Activated CD4-positive, alpha-beta memory T cell treated with anti-CD3 and anti-CD28 coated beads for 36 hours (primary cell): ENCODE measurements around the gene DEDD2. TPM values are rescaled to one million over a fixed set of nuclear protein-coding genes. Genes with fewer than 3 reads are reported as not detected.
A peak's percentile ranks its signal among the peaks of the same experiment; 100 is the strongest.

Experiments used
- CTCF ChIA-PET: fragments of 350-600 bp; sonication (Branson Sonifier 250); formaldehyde crosslinking; loops from one replicate; lab custom pipeline; 2021; ENCODE audit warnings: antibody characterized with exemption, inconsistent platforms; lab: Charles Lee
- POLR2A ChIA-PET: fragments of 350-600 bp; sonication (Branson Sonifier 250); formaldehyde crosslinking; loops from one replicate; lab custom pipeline; 2021; ENCODE audit warnings: antibody characterized with exemption; lab: Charles Lee
- DNase-seq: peaks from one replicate; pipeline ENCODE4 v3.0.0-alpha.2; 2020
- H3K27ac Mint-ChIP-seq: one replicate; pipeline ENCODE4 v1.8.0; 2021; ENCODE audit warnings: mixed read lengths
- H3K27me3 Mint-ChIP-seq: one replicate; pipeline ENCODE4 v1.8.0; 2021; ENCODE audit warnings: mixed read lengths
- H3K36me3 Mint-ChIP-seq: one replicate; pipeline ENCODE4 v1.8.0; 2021; ENCODE audit warnings: mixed read lengths
- H3K4me1 Mint-ChIP-seq: one replicate; pipeline ENCODE4 v1.8.0; 2021; ENCODE audit warnings: low read depth, mixed read lengths
- H3K4me3 Mint-ChIP-seq: one replicate; pipeline ENCODE4 v1.8.0; 2021; ENCODE audit warnings: mild to moderate bottlenecking, mixed read lengths
- H3K9me3 Mint-ChIP-seq: one replicate; pipeline ENCODE4 v1.8.0; 2021; ENCODE audit warnings: mixed read lengths
- intact Hi-C: fragments of 100-400 bp; cut with micrococcal nuclease; formaldehyde crosslinking; loops from one replicate; pipeline ENCODE4 v1.15.1; 2023
- total RNA-seq, 2 experiments: library from RNA; stranded (reverse); gene quantifications; one replicate each; pipeline ENCODE4 v1.2.3, GENCODE V29; 2021

DEDD2 gene
- total RNA-seq, 2 experiments from 2014 or later = 31.3 to 33.4 TPM

- no peak for DNase-seq
- ChIA-PET CTCF (interaction anchor here (0.7 to 2.8 kb wide), 2 partner anchors 46 to 102 kb away, joined by 3 to 9 read pairs; partner anchors contain the start of gene POU2F2), POLR2A (interaction anchor here (1.2 to 1.5 kb wide), 2 partner anchors 9 to 10 kb away, joined by 4 read pairs; no protein-coding TSS in a partner anchor)
- Mint-ChIP-seq H3K4me1 (peaks cover 15% of the 10 kb centered on the region), H3K9me3 (no peaks in the 10 kb centered on the region), H3K27me3 (no peaks in the 10 kb centered on the region), H3K27ac (no peak overlapping the region), H3K36me3 (peaks cover 46% of the 10 kb centered on the region), H3K4me3 (no peak overlapping the region)
- intact Hi-C loops = no loop called here
Observed at GRCh38 chr19:42234364-42234763, 16.9 kb upstream of the DEDD2 start.

- ChIA-PET POLR2A (interaction anchor here (0.8 to 1.5 kb wide), 3 partner anchors 8 to 10 kb away, joined by 3 to 4 read pairs (median 4); no protein-coding TSS in a partner anchor), CTCF (interaction anchor here (0.7 to 2.8 kb wide), 2 partner anchors 46 to 101 kb away, joined by 3 to 9 read pairs; partner anchors contain the start of gene POU2F2)
- intact Hi-C loops = no loop called here
- H3K27me3 Mint-ChIP-seq = no peaks in the 10 kb centered on the region
- no peak overlapping the region for H3K4me3 Mint-ChIP-seq
- peaks cover 12% of the 10 kb centered on the region for H3K4me1 Mint-ChIP-seq
- no peak overlapping the region for H3K27ac Mint-ChIP-seq
- DNase-seq = no peak
- peaks cover 42% of the 10 kb centered on the region for H3K36me3 Mint-ChIP-seq
- H3K9me3 Mint-ChIP-seq = no peaks in the 10 kb centered on the region
Observed at GRCh38 chr19:42233678-42234292, 16.3 kb upstream of the DEDD2 start.

GRCh38 chr19:42233106-42233505, 15.6 kb upstream of the DEDD2 start:
- H3K27ac Mint-ChIP-seq = peak overlapping the region; percentile 49
- no peaks in the 10 kb centered on the region for H3K27me3 Mint-ChIP-seq
- POLR2A ChIA-PET = interaction anchor here (0.8 kb wide), 1 partner anchor 8 kb away, joined by 3 read pairs; no protein-coding TSS in a partner anchor
- H3K36me3 Mint-ChIP-seq = peaks cover 43% of the 10 kb centered on the region
- no peak overlapping the region for H3K4me3 Mint-ChIP-seq
- peaks cover 14% of the 10 kb centered on the region for H3K4me1 Mint-ChIP-seq
- no peak for DNase-seq
- CTCF ChIA-PET = interaction anchor here (0.8 to 2.8 kb wide), 2 partner anchors 47 to 94 kb away, joined by 3 to 9 read pairs; no protein-coding TSS in a partner anchor
- no peaks in the 10 kb centered on the region for H3K9me3 Mint-ChIP-seq
- intact Hi-C loops = no loop called here

GRCh38 chr19:42232435-42232834, 15.0 kb upstream of the DEDD2 start:
- no peak for DNase-seq
- H3K36me3 Mint-ChIP-seq = peaks cover 46% of the 10 kb centered on the region
- intact Hi-C loops = no loop called here
- POLR2A ChIA-PET = no interaction called here
- H3K4me3 Mint-ChIP-seq = no peak overlapping the region
- CTCF ChIA-PET = interaction anchor here (0.8 kb wide), 1 partner anchor 93 kb away, joined by 3 read pairs; no protein-coding TSS in a partner anchor
- peaks cover 15% of the 10 kb centered on the region for H3K4me1 Mint-ChIP-seq
- no peaks in the 10 kb centered on the region for H3K27me3 Mint-ChIP-seq
- H3K27ac Mint-ChIP-seq = peak overlapping the region; percentile 49
- no peaks in the 10 kb centered on the region for H3K9me3 Mint-ChIP-seq

- H3K4me3 Mint-ChIP-seq = no peak overlapping the region
Observed at GRCh38 chr19:42230571-42230970, 13.1 kb upstream of the DEDD2 start.

GRCh38 chr19:42229855-42230351, 12.4 kb upstream of the DEDD2 start:
- intact Hi-C loops = no loop called here
- no peak for DNase-seq
- Mint-ChIP-seq H3K4me3 (no peak overlapping the region), H3K27me3 (no peaks in the 10 kb centered on the region), H3K4me1 (peaks cover 17% of the 10 kb centered on the region), H3K36me3 (peaks cover 47% of the 10 kb centered on the region), H3K9me3 (no peaks in the 10 kb centered on the region), H3K27ac (peak overlapping the region; percentile 69)
- ChIA-PET POLR2A (interaction anchor here (1.2 kb wide), 1 partner anchor 17 kb away, joined by 3 read pairs; no protein-coding TSS in a partner anchor), CTCF (interaction anchor here (1.0 to 1.4 kb wide), 3 partner anchors 13 to 121 kb away, joined by 3 to 5 read pairs (median 3); no protein-coding TSS in a partner anchor)

More at GRCh38 chr19:42230571-42230970, 13.1 kb upstream of the DEDD2 start:
- no peaks in the 10 kb centered on the region for H3K27me3 Mint-ChIP-seq
- H3K27ac Mint-ChIP-seq = no peak overlapping the region
- no peaks in the 10 kb centered on the region for H3K9me3 Mint-ChIP-seq
- peaks cover 19% of the 10 kb centered on the region for H3K4me1 Mint-ChIP-seq
- ChIA-PET POLR2A (interaction anchor here (1.2 kb wide), 1 partner anchor 17 kb away, joined by 3 read pairs; no protein-coding TSS in a partner anchor), CTCF (interaction anchor here (1.1 kb wide), 1 partner anchor 122 kb away, joined by 3 read pairs; no protein-coding TSS in a partner anchor)
- peaks cover 48% of the 10 kb centered on the region for H3K36me3 Mint-ChIP-seq
- intact Hi-C loops = no loop called here
- no peak for DNase-seq

GRCh38 chr19:42229301-42229854, 11.9 kb upstream of the DEDD2 start:
- ChIA-PET CTCF (interaction anchor here (1.0 to 1.4 kb wide), 2 partner anchors 14 to 50 kb away, joined by 3 to 5 read pairs; no protein-coding TSS in a partner anchor), POLR2A (interaction anchor here (1.2 kb wide), 1 partner anchor 18 kb away, joined by 3 read pairs; no protein-coding TSS in a partner anchor)
- H3K9me3 Mint-ChIP-seq = no peaks in the 10 kb centered on the region
- H3K4me3 Mint-ChIP-seq = no peak overlapping the region
- peaks cover 17% of the 10 kb centered on the region for H3K4me1 Mint-ChIP-seq
- peaks cover 46% of the 10 kb centered on the region for H3K36me3 Mint-ChIP-seq
- no peak for DNase-seq
- H3K27me3 Mint-ChIP-seq = no peaks in the 10 kb centered on the region
- intact Hi-C loops = no loop called here
- H3K27ac Mint-ChIP-seq = peak overlapping the region; percentile 69

GRCh38 chr19:42228641-42229040, 11.2 kb upstream of the DEDD2 start:
- CTCF ChIA-PET = no interaction called here
- POLR2A ChIA-PET = no interaction called here
- H3K4me3 Mint-ChIP-seq = no peak overlapping the region
- H3K27ac Mint-ChIP-seq = peak overlapping the region; percentile 38
- no peaks in the 10 kb centered on the region for H3K9me3 Mint-ChIP-seq
- intact Hi-C loops = no loop called here
- no peak for DNase-seq
- H3K27me3 Mint-ChIP-seq = no peaks in the 10 kb centered on the region
- H3K36me3 Mint-ChIP-seq = peaks cover 49% of the 10 kb centered on the region
- H3K4me1 Mint-ChIP-seq = peaks cover 17% of the 10 kb centered on the region

GRCh38 chr19:42226886-42227285, 9.4 kb upstream of the DEDD2 start:
- Mint-ChIP-seq H3K9me3 (no peaks in the 10 kb centered on the region), H3K4me3 (no peak overlapping the region), H3K27me3 (no peaks in the 10 kb centered on the region), H3K27ac (no peak overlapping the region), H3K4me1 (peaks cover 26% of the 10 kb centered on the region), H3K36me3 (peaks cover 47% of the 10 kb centered on the region)
- ChIA-PET POLR2A (interaction anchor here (1.3 kb wide), 1 partner anchor 12 kb away, joined by 3 read pairs; no protein-coding TSS in a partner anchor), CTCF (interaction anchor here (1.0 kb wide), 1 partner anchor 42 kb away, joined by 3 read pairs; no protein-coding TSS in a partner anchor)
- intact Hi-C loops = no loop called here
- DNase-seq = no peak

- Mint-ChIP-seq H3K27me3 (no peaks in the 10 kb centered on the region), H3K36me3 (peaks cover 43% of the 10 kb centered on the region), H3K4me1 (peaks cover 29% of the 10 kb centered on the region), H3K4me3 (no peak overlapping the region), H3K27ac (no peak overlapping the region), H3K9me3 (no peaks in the 10 kb centered on the region)
- POLR2A ChIA-PET = interaction anchor here (1.3 kb wide), 1 partner anchor 13 kb away, joined by 3 read pairs; no protein-coding TSS in a partner anchor
- CTCF ChIA-PET = interaction anchor here (1.8 kb wide), 1 partner anchor 16 kb away, joined by 4 read pairs; the partner anchor contains the start of gene GSK3A
- DNase-seq = no peak
- intact Hi-C loops = no loop called here
Observed at GRCh38 chr19:42225718-42226292, 8.3 kb upstream of the DEDD2 start.

GRCh38 chr19:42224940-42225717, 7.7 kb upstream of the DEDD2 start:
- no peak overlapping the region for H3K27ac Mint-ChIP-seq
- POLR2A ChIA-PET = interaction anchor here (1.2 kb wide), 1 partner anchor 9 kb away, joined by 4 read pairs; no protein-coding TSS in a partner anchor

More at GRCh38 chr19:42224940-42225717, 7.7 kb upstream of the DEDD2 start:
- Mint-ChIP-seq H3K4me1 (peaks cover 31% of the 10 kb centered on the region), H3K4me3 (no peak overlapping the region), H3K27me3 (no peaks in the 10 kb centered on the region), H3K9me3 (no peaks in the 10 kb centered on the region), H3K36me3 (peaks cover 44% of the 10 kb centered on the region)
- CTCF ChIA-PET = interaction anchor here (1.8 kb wide), 1 partner anchor 17 kb away, joined by 4 read pairs; the partner anchor contains the start of gene GSK3A
- intact Hi-C loops = no loop called here
- no peak for DNase-seq
